ENCODE data around the gene CAMK2N1. TPM values are rescaled to one million over a fixed set of nuclear protein-coding genes. Genes with fewer than 3 reads are reported as not detected.

Gene CAMK2N1
- total RNA-seq, result 0.18 and 0.71 TPM in 2 replicates

DNA sequence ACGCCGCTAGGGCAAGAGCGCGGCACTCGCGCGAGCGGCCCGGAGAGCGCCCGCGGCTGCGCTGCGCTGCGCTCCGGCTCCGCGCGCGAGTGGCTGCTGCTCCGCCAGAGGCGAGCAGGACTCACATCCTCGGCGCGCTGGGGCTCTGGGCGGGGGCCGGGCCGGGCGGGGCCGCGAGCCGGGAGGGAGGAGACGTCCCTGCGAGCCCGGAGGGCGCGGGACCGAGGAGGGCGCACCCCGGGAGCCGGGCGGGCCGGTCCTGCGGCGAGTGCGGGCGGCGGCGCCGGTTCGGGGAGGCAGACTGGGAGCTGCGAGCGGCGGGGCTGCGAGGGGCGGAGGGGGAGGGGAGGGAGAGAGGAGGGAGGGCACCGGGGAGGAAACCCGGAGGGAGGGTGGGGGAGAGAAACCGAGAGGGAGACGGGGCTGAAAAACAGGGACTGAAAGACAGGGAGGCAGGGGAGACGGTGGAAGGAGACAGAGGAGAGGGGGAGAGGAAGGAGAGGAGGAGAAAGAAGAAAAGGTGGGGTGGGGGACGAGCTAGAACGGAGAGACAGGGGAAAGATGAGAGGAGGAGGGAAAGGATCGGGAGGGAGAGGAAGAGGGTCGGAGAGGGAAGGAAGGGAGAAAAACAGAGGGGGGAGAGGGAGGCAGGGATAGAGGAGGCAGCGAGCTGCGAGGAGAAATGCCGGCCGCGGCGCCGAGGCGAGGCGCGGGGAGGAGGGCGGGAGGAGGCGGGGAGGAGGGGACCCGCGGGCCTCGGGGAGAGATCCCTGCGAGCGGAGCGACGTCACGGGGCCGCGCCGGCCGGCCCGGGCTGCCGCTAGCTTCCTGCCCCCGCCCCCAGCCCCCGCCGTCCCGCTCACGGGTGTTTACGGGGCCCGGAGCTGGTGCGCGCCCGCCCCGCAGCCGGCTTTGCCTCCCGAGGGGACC, at the start of gene CAMK2N1:
Gene CAMK2N1, minus strand, starts transcription at position 684 of the 930 bp plus-strand sequence. CDS start 831 bp downstream, outside the sequence.
- intact Hi-C loops (cut with micrococcal nuclease), result no loop called here
- DNase-seq, result peak; percentile 36
- Mint-ChIP-seq H3K4me1 (peaks cover 20% of the 10 kb centered on the region), H3K27ac (no peak within 1 kb of the TSS), H3K27me3 (peaks cover 59% of the 10 kb centered on the region), H3K9me3 (no peaks in the 10 kb centered on the region), H3K36me3 (ENCODE audit: low read depth) (no peaks in the 10 kb centered on the region), H3K4me3 (peak within 1 kb of the TSS; percentile 82)
- ChIA-PET CTCF (interaction anchor here (1.1 kb wide), 1 partner anchor 9 kb away, joined by 4 read pairs; no protein-coding TSS in a partner anchor), POLR2A (interaction anchor here (0.6 kb wide), 1 partner anchor 1570 kb away, joined by 11 read pairs; no protein-coding TSS in a partner anchor)
- peak; percentile 65 for ATAC-seq (ENCODE audit: low read depth)
- TF ChIP-seq, protein P1, sequence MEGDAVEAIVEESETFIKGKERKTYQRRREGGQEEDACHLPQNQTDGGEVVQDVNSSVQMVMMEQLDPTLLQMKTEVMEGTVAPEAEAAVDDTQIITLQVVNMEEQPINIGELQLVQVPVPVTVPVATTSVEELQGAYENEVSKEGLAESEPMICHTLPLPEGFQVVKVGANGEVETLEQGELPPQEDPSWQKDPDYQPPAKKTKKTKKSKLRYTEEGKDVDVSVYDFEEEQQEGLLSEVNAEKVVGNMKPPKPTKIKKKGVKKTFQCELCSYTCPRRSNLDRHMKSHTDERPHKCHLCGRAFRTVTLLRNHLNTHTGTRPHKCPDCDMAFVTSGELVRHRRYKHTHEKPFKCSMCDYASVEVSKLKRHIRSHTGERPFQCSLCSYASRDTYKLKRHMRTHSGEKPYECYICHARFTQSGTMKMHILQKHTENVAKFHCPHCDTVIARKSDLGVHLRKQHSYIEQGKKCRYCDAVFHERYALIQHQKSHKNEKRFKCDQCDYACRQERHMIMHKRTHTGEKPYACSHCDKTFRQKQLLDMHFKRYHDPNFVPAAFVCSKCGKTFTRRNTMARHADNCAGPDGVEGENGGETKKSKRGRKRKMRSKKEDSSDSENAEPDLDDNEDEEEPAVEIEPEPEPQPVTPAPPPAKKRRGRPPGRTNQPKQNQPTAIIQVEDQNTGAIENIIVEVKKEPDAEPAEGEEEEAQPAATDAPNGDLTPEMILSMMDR (IDR thresholded peaks at IDR 0.05), result no peak

DNA sequence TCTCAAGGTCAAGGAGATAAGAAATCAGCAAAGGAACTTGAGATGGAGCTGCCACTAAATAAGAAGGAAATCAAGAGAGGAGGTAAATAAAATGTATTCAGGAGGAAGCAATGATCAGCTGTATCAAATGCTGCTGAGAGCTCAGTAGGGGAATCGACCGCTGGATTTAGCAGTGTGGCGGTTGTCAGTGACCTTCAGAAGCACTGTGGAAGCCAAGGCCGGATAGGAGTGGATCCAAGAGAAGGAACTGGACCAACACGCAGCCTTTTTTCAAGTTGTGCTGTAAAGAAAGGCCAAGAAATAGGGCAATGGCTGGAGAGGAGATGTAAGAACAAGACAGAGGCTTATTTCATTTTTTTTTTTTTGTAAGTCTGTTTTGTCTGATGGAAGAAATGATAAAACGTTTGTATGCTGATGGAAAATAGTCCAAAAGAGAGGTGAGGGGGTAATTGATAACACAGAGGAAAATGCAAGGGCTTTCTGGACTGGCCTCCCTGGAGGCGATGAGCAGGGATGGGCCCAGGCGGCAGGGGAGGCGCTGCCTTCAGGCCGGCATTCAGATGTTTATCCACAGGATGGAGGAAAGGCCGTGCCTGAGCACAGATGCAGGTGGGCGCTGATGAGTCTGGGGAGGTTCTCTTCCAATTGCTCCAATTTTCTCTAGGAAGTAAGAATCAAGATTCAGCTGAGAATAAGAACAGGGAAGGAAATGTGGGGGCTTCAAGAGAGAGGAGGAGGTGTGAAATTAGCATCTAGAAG, 48.8 kb upstream of the CAMK2N1 start:
- ChIA-PET POLR2A (no interaction called here), CTCF (interaction anchor here (0.6 kb wide), 1 partner anchor 839 kb away, joined by 3 read pairs; no protein-coding TSS in a partner anchor)
- no peaks in the 10 kb centered on the region for H3K36me3 Mint-ChIP-seq (ENCODE audit: low read depth)
- intact Hi-C loops (cut with micrococcal nuclease), result no loop called here
- peaks cover 54% of the 10 kb centered on the region for H3K27me3 Mint-ChIP-seq
- ATAC-seq (ENCODE audit: low read depth) (no peak), DNase-seq (no peak)
- TF ChIP-seq, protein P1 (IDR thresholded peaks at IDR 0.05), result no peak
- H3K4me1 Mint-ChIP-seq, result no peaks in the 10 kb centered on the region
- no peak overlapping the region for H3K4me3 Mint-ChIP-seq
- H3K9me3 Mint-ChIP-seq, result no peaks in the 10 kb centered on the region
- no peak overlapping the region for H3K27ac Mint-ChIP-seq

DNA sequence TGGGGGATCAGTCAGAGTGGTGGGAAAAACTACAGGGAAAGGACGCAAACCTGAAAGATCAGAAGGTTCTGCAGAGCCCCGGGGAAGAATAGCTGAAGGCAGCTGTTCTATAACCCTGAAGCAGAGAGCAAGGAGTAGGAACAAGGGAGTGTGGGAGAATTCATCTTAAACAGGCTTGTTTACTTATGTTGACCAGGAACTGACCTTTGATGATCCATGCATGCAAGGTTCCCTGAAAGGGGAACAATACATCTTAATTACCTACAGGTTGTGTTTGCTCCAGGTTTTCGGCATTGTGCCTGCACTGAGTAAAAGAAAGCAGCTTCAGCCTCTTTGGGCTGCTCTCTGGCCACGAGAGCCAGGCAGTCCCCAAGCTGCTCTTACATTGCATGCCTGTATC, 47.6 kb upstream of the CAMK2N1 start:
- ATAC-seq (ENCODE audit: low read depth) (no peak), DNase-seq (no peak)
- no peaks in the 10 kb centered on the region for H3K36me3 Mint-ChIP-seq (ENCODE audit: low read depth)
- TF ChIP-seq, protein P1 (IDR thresholded peaks at IDR 0.05), result no peak
- CTCF ChIA-PET, result interaction anchor here (0.7 kb wide), 1 partner anchor 608 kb away, joined by 3 read pairs; no protein-coding TSS in a partner anchor
- H3K4me1 Mint-ChIP-seq, result no peaks in the 10 kb centered on the region
- H3K9me3 Mint-ChIP-seq, result no peaks in the 10 kb centered on the region
- POLR2A ChIA-PET, result no interaction called here
- intact Hi-C loops (cut with micrococcal nuclease), result no loop called here
- no peak overlapping the region for H3K4me3 Mint-ChIP-seq
- peaks cover 62% of the 10 kb centered on the region for H3K27me3 Mint-ChIP-seq
- no peak overlapping the region for H3K27ac Mint-ChIP-seq

DNA sequence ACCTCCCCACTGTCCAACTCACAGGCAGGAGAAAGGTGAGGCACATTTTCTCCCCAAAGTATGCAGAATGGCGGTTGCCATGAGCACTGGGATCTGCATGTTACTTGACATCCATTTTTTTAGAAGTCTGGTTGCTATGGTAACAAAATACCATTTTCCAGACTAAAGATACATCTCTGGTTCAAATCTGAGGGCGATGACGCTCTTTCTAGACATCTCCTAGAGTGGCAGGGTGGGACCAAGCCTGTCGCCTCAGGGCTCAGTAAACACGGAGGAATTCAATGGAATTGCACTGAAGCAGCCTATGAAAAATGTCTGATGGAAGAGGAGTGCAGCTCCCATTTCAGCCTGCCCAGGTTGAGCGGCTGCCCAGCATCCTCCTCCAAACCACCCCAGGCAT, 44.9 kb upstream of the CAMK2N1 start:
- H3K27me3 Mint-ChIP-seq, result peaks cover 68% of the 10 kb centered on the region
- ATAC-seq (ENCODE audit: low read depth), result no peak

More for the DNA sequence above, 44.9 kb upstream of the CAMK2N1 start:
- H3K36me3 Mint-ChIP-seq (ENCODE audit: low read depth), result no peaks in the 10 kb centered on the region
- no peak overlapping the region for H3K27ac Mint-ChIP-seq
- no peak for DNase-seq
- ChIA-PET POLR2A (no interaction called here), CTCF (no interaction called here)
- intact Hi-C loops (cut with micrococcal nuclease), result no loop called here
- no peak overlapping the region for H3K4me3 Mint-ChIP-seq
- TF ChIP-seq, protein P1 (IDR thresholded peaks at IDR 0.05), result no peak
- no peaks in the 10 kb centered on the region for H3K9me3 Mint-ChIP-seq
- no peaks in the 10 kb centered on the region for H3K4me1 Mint-ChIP-seq
